Measurements from ENCODE around the gene EDARADD.

- TF ChIP-seq, protein P1, sequence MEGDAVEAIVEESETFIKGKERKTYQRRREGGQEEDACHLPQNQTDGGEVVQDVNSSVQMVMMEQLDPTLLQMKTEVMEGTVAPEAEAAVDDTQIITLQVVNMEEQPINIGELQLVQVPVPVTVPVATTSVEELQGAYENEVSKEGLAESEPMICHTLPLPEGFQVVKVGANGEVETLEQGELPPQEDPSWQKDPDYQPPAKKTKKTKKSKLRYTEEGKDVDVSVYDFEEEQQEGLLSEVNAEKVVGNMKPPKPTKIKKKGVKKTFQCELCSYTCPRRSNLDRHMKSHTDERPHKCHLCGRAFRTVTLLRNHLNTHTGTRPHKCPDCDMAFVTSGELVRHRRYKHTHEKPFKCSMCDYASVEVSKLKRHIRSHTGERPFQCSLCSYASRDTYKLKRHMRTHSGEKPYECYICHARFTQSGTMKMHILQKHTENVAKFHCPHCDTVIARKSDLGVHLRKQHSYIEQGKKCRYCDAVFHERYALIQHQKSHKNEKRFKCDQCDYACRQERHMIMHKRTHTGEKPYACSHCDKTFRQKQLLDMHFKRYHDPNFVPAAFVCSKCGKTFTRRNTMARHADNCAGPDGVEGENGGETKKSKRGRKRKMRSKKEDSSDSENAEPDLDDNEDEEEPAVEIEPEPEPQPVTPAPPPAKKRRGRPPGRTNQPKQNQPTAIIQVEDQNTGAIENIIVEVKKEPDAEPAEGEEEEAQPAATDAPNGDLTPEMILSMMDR (IDR thresholded peaks at IDR 0.05), result no peak
- no peak for TF ChIP-seq POLR2A (IDR thresholded peaks at IDR 0.05)
Observed at GRCh38 chr1:236394879-236395229, 768 bp downstream of the EDARADD start.
